ENCODE data around the gene MOB3A. TPM values are rescaled to one million over a fixed set of nuclear protein-coding genes. Genes with fewer than 3 reads are reported as not detected.

MOB3A gene
- total RNA-seq, 2 experiments from 2014 or later, result 96.4 to 97.3 TPM

DNA sequence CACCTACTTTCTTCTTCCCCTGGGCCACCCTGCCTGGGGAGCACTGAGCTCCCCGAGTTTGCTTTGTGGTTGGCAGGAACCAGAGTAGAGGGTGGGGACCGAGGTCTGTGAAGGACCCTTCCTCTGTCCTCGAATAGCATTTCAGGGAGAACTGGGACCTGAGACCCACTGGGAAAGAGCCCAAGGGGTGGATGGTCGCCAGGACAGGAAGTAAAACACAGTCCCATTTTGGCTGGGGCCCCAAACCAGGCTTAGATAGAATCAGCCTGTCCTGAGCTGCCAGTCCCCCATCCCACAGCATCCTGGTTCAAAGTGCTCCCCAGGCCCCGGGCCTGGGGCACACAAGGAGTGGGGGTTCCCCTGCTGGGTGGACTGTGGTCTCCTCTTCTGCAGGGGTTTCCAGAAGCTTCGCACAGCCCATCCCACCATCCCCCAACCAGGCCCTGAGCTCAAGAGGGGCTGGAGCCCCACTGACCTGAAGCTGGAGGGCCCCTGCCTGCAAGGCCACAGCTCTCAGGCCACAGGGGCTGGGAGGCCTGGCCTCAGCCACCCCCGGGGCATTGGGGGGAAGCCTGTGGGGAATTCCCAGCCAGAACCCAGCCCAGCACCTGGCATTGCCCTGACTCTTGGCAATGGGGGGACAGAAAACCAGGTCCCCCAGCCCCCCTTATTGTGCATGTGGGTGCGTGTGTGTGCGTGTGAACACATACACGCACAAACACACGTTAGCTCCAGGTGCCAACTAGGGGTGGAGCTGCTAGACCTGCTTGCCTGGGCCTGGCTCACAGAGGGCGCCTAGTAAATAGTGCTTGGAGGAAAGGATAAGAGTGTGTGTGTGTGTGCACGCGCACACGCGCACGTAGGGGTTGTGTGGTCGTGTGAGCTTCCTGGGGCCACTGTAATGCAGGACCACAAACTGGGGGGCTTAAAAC lies 44.1 kb downstream of the MOB3A start:
- peak overlapping the region; percentile 34 for H3K4me3 ChIP-seq (ENCODE audit: low read length)

DNA sequence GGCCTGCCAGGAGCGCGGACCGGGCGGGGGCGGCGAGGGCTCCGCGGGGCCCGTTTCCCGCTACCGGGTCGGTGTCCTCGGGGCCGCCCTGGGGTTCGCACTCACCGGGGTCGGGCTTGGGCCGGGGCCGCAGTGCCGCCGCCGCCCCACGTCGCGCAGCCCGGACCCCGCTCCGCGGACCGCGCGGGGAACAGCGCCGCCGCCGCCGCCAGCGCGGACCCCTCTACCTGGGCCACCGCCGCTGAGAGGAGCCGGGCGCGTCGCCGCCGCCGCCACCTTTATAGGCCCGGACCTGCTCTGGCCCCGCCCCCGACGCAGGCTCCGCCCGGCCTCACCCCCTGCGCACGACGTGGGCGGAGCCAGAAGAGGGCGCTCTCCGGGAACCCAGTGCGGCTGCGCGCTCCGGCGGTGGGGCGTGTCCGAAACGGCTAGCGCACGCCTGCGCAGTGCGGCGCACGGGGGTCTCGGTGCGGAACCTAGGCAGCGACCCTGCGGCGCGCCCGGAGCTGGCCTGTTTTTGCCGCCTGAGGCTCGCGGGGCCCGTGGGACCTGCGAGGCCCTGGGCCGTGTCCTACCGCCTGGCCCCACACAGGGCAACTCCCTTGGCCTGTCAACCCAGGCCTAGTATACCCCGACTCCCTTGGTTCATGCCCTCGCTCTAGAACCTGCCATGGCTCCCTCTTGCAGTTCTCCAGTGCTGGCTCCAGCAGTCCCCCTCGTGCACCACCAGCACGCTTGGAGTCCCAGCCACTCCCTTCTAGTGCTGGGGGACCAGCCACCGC lies 44.9 kb downstream of the MOB3A start, which contains the start of gene MKNK2:
Gene MKNK2 (minus strand): TSS at position 254 of the 782 bp plus-strand sequence. CDS start 393 bp downstream, outside the sequence.
- intact Hi-C loops (cut with DNase I, micrococcal nuclease), result loop anchor here (1.0 to 5.0 kb wide), 3 partner anchors 10 to 45 kb away; partner anchors contain the start of genes BTBD2 (in 2 of the 2), IZUMO4 (in 1 of the 2) and MOB3A (in 1 of the 2)
- H3K27me3 Mint-ChIP-seq, result no peaks in the 10 kb centered on the region

More for the DNA sequence above, 44.1 kb downstream of the MOB3A start:
- Histone ChIP-seq H3K9me3 (ENCODE audit: control insufficient read depth in 1 of 2, insufficient read depth in 1 of 2, low read length in 2 of 2) (no peaks in the 10 kb centered on the region), H3K36me3 (ENCODE audit: insufficient read depth, low read length) (peaks cover 27% of the 10 kb centered on the region), H3K4me1 (ENCODE audit: insufficient read depth, low read length) (peaks cover 78% of the 10 kb centered on the region), H3K27me3 (ENCODE audit: control insufficient read depth in 1 of 2, insufficient read depth in 2 of 2, low read length in 2 of 2) (no peaks in the 10 kb centered on the region), H3K27ac (ENCODE audit: low read depth in 1 of 2, low read length in 2 of 2) (peak overlapping the region; percentile 72 to 87)
- peak overlapping the region; percentile 93 for H3K27ac Mint-ChIP-seq
- ChIA-PET POLR2A (interaction anchor here (0.6 to 3.7 kb wide), 21 partner anchors 10 to 427 kb away, joined by 3 to 27 read pairs (median 3); partner anchors contain the start of genes IZUMO4 and MOB3A), CTCF (interaction anchor here (0.7 to 2.7 kb wide), 5 partner anchors 9 to 106 kb away, joined by 3 to 16 read pairs (median 3); partner anchors contain the start of gene MOB3A)
- no peaks in the 10 kb centered on the region for H3K27me3 Mint-ChIP-seq
- peaks cover 42% of the 10 kb centered on the region for H3K4me1 Mint-ChIP-seq (ENCODE audit: low read depth)
- no peaks in the 10 kb centered on the region for H3K9me3 Mint-ChIP-seq
- TF ChIP-seq, protein P1, sequence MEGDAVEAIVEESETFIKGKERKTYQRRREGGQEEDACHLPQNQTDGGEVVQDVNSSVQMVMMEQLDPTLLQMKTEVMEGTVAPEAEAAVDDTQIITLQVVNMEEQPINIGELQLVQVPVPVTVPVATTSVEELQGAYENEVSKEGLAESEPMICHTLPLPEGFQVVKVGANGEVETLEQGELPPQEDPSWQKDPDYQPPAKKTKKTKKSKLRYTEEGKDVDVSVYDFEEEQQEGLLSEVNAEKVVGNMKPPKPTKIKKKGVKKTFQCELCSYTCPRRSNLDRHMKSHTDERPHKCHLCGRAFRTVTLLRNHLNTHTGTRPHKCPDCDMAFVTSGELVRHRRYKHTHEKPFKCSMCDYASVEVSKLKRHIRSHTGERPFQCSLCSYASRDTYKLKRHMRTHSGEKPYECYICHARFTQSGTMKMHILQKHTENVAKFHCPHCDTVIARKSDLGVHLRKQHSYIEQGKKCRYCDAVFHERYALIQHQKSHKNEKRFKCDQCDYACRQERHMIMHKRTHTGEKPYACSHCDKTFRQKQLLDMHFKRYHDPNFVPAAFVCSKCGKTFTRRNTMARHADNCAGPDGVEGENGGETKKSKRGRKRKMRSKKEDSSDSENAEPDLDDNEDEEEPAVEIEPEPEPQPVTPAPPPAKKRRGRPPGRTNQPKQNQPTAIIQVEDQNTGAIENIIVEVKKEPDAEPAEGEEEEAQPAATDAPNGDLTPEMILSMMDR (IDR thresholded peaks at IDR 0.05), result no peak
- peaks cover 22% of the 10 kb centered on the region for H3K36me3 Mint-ChIP-seq (ENCODE audit: low read depth)
- intact Hi-C loops (cut with DNase I, micrococcal nuclease), result loop anchor here (1.0 to 5.0 kb wide), 4 partner anchors 9 to 44 kb away; partner anchors contain the start of genes BTBD2 (in 2 of the 2), IZUMO4 (in 1 of the 2) and MOB3A (in 1 of the 2)
- ATAC-seq (ENCODE audit: poor library complexity), result peak; percentile 30
- peak overlapping the region; percentile 94 for H3K4me3 Mint-ChIP-seq
- peak in 9 of 14 experiments; percentile 34 to 90 (median 57) for DNase-seq

More for the DNA sequence above, 44.9 kb downstream of the MOB3A start, which contains the start of gene MKNK2:
- DNase-seq, result peak; percentile 88 to 98 (median 95)
- no peaks in the 10 kb centered on the region for H3K9me3 Mint-ChIP-seq
- TF ChIP-seq, protein P1 (IDR thresholded peaks at IDR 0.05), result peak; percentile 32
- peak; percentile 81 for ATAC-seq (ENCODE audit: poor library complexity)
- ChIA-PET POLR2A (interaction anchor here (0.6 to 3.7 kb wide), 17 partner anchors 9 to 427 kb away, joined by 3 to 27 read pairs (median 4); partner anchors contain the start of genes IZUMO4 and MOB3A), CTCF (interaction anchor here (0.7 to 2.7 kb wide), 2 partner anchors 10 to 19 kb away, joined by 3 to 16 read pairs; no protein-coding TSS in a partner anchor)
- H3K4me3 ChIP-seq (ENCODE audit: low read length), result peak within 1 kb of the TSS; percentile 99
- H3K9me3 ChIP-seq (ENCODE audit: control insufficient read depth in 1 of 2, insufficient read depth in 1 of 2, low read length in 2 of 2), result no peaks in the 10 kb centered on the region
- H3K4me1 ChIP-seq (ENCODE audit: insufficient read depth, low read length), result peaks cover 78% of the 10 kb centered on the region
- peak within 1 kb of the TSS; percentile 83 to 87 for H3K27ac ChIP-seq (ENCODE audit: low read depth in 1 of 2, low read length in 2 of 2)
- H3K4me3 Mint-ChIP-seq, result peak within 1 kb of the TSS; percentile 94
- no peaks in the 10 kb centered on the region for H3K27me3 ChIP-seq (ENCODE audit: control insufficient read depth in 1 of 2, insufficient read depth in 2 of 2, low read length in 2 of 2)
- H3K27ac Mint-ChIP-seq, result peak within 1 kb of the TSS; percentile 93
- peaks cover 35% of the 10 kb centered on the region for H3K36me3 ChIP-seq (ENCODE audit: insufficient read depth, low read length)
- peaks cover 26% of the 10 kb centered on the region for H3K36me3 Mint-ChIP-seq (ENCODE audit: low read depth)
- peaks cover 37% of the 10 kb centered on the region for H3K4me1 Mint-ChIP-seq (ENCODE audit: low read depth)
